GM12872 (cell line): ENCODE data around the gene ZNF148.

Experiments used
- TF ChIP-seq, protein P1 (sequence below): IDR thresholded peaks from 3 replicates; pipeline ENCODE4 v1.5.1; 2011; ENCODE audit warnings: low read depth, mild to moderate bottlenecking, low read length, moderate library complexity; ENCODE audit not compliant: insufficient read depth

The ZNF148 gene

DNA sequence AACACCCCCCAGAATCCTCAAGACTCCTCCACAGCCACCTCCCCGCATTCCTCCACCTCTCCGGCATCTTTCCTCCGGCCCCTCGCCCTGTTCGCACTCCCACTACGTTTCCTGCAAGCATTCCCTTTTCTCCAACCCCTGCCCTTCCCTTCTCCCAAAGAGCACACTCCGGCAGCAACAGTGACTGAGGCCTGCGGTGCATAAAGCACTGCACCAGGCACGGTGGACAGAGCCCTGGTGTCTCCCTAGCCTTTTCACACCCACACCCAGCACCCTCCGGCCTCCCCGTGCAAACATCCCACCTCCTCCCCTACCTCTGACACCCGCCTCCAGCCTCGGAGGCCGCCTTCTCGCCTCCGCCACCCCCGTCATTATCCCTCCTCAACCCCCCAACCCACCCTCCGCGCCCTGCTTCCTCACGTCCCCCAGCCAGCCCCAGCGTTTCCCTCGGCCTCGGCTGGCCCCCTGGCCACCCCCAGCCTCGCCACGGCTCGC lies 577 bp downstream of the ZNF148 start:
- TF ChIP-seq, protein P1, sequence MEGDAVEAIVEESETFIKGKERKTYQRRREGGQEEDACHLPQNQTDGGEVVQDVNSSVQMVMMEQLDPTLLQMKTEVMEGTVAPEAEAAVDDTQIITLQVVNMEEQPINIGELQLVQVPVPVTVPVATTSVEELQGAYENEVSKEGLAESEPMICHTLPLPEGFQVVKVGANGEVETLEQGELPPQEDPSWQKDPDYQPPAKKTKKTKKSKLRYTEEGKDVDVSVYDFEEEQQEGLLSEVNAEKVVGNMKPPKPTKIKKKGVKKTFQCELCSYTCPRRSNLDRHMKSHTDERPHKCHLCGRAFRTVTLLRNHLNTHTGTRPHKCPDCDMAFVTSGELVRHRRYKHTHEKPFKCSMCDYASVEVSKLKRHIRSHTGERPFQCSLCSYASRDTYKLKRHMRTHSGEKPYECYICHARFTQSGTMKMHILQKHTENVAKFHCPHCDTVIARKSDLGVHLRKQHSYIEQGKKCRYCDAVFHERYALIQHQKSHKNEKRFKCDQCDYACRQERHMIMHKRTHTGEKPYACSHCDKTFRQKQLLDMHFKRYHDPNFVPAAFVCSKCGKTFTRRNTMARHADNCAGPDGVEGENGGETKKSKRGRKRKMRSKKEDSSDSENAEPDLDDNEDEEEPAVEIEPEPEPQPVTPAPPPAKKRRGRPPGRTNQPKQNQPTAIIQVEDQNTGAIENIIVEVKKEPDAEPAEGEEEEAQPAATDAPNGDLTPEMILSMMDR: no peak

DNA sequence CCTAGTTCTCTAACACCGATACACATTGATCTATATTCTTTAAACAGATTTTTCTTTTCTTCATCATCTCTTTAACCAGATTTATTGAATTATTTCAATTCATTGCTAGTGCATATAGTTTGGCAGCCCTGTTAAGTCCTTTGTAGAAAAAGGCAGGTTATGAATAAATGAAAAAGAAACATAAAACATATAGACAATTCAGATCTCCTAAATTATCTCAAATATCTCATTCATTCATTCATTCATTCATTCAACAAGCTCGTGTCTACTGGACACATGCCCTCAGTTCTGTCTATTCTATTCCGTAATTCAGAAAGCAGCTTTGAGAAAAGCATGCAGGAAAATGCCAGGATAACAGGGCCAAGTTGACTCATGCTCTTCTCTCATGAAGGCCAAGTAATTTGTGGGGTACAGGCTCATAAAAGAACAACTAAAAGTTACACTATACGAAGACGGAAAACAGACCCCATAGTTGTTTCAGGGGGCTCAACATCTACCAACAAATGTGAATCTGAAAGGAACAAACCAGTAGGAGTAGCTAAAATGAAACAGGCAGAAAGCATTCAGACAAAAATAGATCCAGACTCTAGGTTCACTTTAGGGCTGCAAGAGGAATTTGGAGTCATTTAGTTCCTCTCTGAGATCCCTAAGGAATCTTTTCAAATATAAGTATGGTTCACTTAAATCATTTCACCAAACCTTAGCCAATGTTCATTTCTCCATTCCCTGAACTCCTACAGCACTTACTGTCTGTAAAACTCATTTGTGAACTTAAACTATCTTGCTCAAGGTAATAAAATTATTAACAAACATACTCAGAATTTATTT lies 7.5 kb downstream of the ZNF148 start:
- TF ChIP-seq, protein P1: no peak

DNA sequence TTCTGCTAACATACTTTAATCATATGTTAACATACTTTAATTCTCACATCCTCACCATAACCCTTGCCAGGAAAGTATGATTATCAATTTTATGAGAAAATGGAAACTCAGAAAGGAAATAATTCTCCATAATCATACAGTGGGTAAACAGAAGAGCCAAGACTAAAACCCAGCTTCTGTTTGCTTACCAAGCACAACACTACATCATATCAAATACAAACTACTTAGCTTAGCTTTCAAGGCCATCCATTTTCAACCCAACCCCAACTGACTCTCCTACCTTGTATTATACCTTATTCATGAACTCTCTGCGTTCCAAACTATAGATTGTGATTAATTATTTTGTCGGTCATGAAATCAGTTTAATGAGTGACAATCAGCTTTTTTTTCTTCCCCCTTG lies 9.0 kb downstream of the ZNF148 start:
- TF ChIP-seq, protein P1: no peak

DNA sequence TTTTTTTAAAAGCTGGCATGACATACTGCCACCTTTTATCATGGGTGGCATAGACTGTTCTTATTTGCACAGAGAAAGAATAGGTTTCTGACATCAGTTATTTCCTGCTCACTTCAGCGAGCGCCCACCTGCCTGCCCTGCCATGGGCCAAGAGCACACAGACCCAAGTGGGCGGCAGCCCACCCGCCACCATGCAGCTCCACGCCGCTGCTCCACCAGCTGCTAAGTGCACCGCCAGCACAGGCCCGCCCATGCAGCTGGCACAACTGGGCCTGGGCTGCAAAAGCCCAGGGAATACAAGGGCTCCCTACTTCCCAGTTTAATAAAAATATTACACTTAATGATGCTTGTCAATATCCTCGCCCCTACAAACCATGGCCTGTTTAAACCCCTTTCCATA lies 15.4 kb downstream of the ZNF148 start:
- TF ChIP-seq, protein P1: no peak

DNA sequence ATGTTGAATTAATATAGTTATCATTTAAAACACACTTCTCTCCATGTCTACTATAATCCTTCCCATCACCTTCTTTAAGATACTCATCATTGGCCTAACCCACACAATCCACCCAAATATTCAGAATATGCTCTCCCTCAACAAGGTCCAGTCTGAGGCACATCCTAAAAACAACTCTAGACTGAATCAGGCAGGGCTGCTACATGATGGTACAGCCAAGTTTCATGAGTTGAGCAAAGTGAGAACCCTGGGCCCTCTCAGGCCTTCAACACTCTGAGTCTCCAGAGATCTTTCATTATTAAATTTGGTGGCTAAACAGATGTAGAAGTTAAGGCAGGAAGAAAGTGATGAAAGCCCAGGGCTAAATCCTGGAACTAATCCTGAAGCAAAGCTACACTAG lies 16.2 kb downstream of the ZNF148 start:
- TF ChIP-seq, protein P1: no peak

DNA sequence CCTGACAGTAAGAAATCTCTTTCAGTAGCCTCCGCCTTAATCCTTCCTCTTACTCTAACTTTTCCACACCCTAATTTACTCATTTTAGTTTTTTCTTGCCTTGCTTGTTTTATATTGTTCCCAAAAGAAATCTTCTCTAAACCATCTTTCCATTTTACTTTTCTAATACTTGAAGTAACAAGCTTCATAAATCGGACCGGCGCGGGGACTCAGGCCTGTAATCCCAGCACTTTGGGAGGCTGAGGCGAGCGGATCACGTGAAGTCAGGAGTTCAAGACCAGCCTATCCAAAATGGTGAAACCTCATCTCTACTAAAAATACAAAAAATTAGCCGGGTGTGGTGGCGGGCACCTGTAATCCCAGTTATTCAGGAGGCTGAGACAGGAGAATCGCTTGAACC lies 17.3 kb downstream of the ZNF148 start:
- TF ChIP-seq, protein P1: no peak

DNA sequence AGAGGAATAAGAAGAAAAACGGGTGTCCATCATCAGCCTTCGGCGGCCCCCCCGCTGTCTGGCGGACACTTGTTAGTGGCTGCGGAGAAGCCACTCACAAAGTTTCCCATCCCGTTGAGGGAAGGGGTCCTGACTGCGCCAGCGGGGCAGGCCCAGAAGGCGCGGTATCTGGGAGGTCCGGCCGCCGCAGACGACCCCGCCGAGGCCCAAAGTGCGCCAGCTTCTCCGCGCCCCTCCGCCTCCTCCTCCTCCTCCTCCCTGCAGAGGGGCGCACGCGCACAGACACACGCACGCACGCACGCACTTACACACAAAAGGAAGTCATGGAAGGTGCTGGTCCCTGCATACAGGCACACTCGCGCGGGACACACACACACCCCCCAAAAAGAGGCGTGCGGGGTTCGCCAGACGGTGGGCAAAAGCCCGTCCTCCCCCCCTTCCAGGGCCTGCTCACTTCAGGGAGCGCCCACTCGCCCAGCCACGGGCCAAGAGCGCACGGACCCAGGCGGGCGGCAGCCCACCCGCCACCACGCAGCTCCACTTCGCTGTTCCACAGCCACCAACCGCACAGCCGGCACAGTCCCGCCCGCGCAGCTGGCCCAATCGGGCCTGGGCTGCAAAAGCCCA lies 18.0 kb downstream of the ZNF148 start:
- TF ChIP-seq, protein P1: no peak
